HepG2 (cell line): ENCODE data around the gene RHCE. TPM values are rescaled to one million over a fixed set of nuclear protein-coding genes. Genes with fewer than 3 reads are reported as not detected.
"Not testable (repeated sequence)": the region's sequence is repeated elsewhere in the genome, so short reads cannot be mapped to it uniquely, and the experiment has no call there.

ENCODE experiments used
- ATAC-seq: fragments of 200-7000 bp; cut with Tn5 transposase; 3 replicates; pipeline ENCODE4 v1.9.1; 2020; ENCODE audit warnings: mild to moderate bottlenecking, moderate library complexity
- BruUV-seq: library from RNA; stranded (reverse); fragments of 400-500 nt; replicated peaks from 2 replicates; lab custom pipeline; 2021; lab: Mats Ljungman, UMichigan
- CTCF ChIA-PET: fragments of 300-600 bp; formaldehyde crosslinking; extraction: SDS; loops from one replicate; lab custom pipeline; 2021; ENCODE audit warnings: low total read pairs, inconsistent platforms, low intra/inter-chr PET ratio; lab: Yijun Ruan, JAX
- POLR2A ChIA-PET: fragments of 350-600 bp; sonication (Branson Sonifier 250); formaldehyde crosslinking; loops from one replicate; lab custom pipeline; 2020; ENCODE audit warnings: antibody characterized with exemption, inconsistent platforms; lab: Yijun Ruan, JAX
- DNase-seq: peaks from one replicate; pipeline ENCODE4 v3.0.0-alpha.2; 2015; ENCODE audit warnings: low spot score
- FAIRE-seq: peaks from 3 replicates; lab custom pipeline; 2011; peaks lifted over from hg19 to GRCh38; lab: Jason Lieb, UNC
- H2AFZ ChIP-seq: one replicate; pipeline ENCODE4 v1.6.1; 2011; ENCODE audit warnings: low read length, inconsistent platforms
- H3K27ac ChIP-seq: fragments of 300-600 bp; 3 replicates; pipeline ENCODE4 v1.8.0; 2011; ENCODE audit warnings: mixed run types, mild to moderate bottlenecking, mixed read lengths, low read length, inconsistent platforms; ENCODE audit not compliant: insufficient read depth; ENCODE audit errors: extremely low read length
- H3K27me3 ChIP-seq, 2 experiments: fragments of 200-600 bp in 1 of 2; 2 replicates in 1 of 2; 3 replicates in 1 of 2; pipeline versions ENCODE4 v1.6.0 to v1.8.0; 2011; ENCODE audit warnings: low read length in 2 of 2, mild to moderate bottlenecking in 2 of 2, moderate library complexity in 2 of 2, inconsistent platforms in 1 of 2; ENCODE audit not compliant: insufficient read depth in 2 of 2, control insufficient read depth in 1 of 2
- H3K36me3 ChIP-seq, 2 experiments: fragments of 200-600 bp in 1 of 2; replicated peaks in 1 of 2; 2 replicates in 1 of 2; 3 replicates in 1 of 2; pipeline versions ENCODE4 v1.5.1 to v1.8.0; 2011; ENCODE audit warnings: low read length in 2 of 2, inconsistent platforms in 1 of 2; ENCODE audit not compliant: insufficient read depth in 2 of 2, control insufficient read depth in 1 of 2
- H3K4me1 ChIP-seq: 2 replicates; pipeline ENCODE4 v1.5.1; 2012; ENCODE audit warnings: low read length, inconsistent platforms; ENCODE audit not compliant: insufficient read depth
- H3K4me2 ChIP-seq: 2 replicates; pipeline ENCODE4 v1.6.0; 2011; ENCODE audit warnings: low read depth, low read length, inconsistent platforms
- H3K4me3 ChIP-seq, 3 experiments: fragments of 200-600 bp in 1 of 3; sonication (generic), shearing (Covaris generic) in 1 of 3; replicated peaks in 1 of 3; 2 replicates each; pipeline ENCODE4 v1.5.1; 2011 to 2016; ENCODE audit warnings: low read length in 3 of 3, inconsistent platforms in 2 of 3, low read depth in 2 of 3, mild to moderate bottlenecking in 2 of 3, control low read depth in 1 of 3, mixed read lengths in 1 of 3; ENCODE audit not compliant: insufficient read depth in 1 of 3
- H3K79me2 ChIP-seq: one replicate; pipeline ENCODE4 v1.6.1; 2011; ENCODE audit warnings: low read length, inconsistent platforms; ENCODE audit not compliant: insufficient read depth
- H3K9ac ChIP-seq: 2 replicates; pipeline ENCODE4 v1.6.0; 2011; ENCODE audit warnings: mild to moderate bottlenecking, low read depth, low read length, inconsistent platforms; ENCODE audit not compliant: insufficient read depth
- H3K9me3 ChIP-seq: 2 replicates; pipeline ENCODE4 v1.5.1; 2012; ENCODE audit warnings: mild to moderate bottlenecking, low read length
- H4K20me1 ChIP-seq: 2 replicates; pipeline ENCODE4 v1.6.0; 2011; ENCODE audit warnings: inconsistent platforms, mild to moderate bottlenecking, low read length, moderate library complexity; ENCODE audit not compliant: insufficient read depth
- WGBS: methylation state at CpG from one replicate; pipeline ENCODE4 v1.1.6; 2017; ENCODE audit warnings: low lambda C conversion rate; 5-methylcytosine and 5-hydroxymethylcytosine counted together
- in situ Hi-C: cut with HindIII; loops from 2 replicates; pipeline ENCODE4 v1.10.0; 2017; ENCODE audit warnings: low pct_unique_long_range_greater_than_20kb; ENCODE audit not compliant: extremely low pct_ligation_motif_present
- intact Hi-C: fragments of 100-400 bp; cut with micrococcal nuclease; formaldehyde crosslinking; loops from one replicate; pipeline ENCODE4 v1.10.0; 2022; ENCODE audit not compliant: unreplicated experiment
- polyA plus RNA-seq, 8 experiments: library from polyadenylated mRNA; depleted of rRNA in 3 of 8; stranded (reverse) in 7 of 8; unstranded in 1 of 8; fragments of >200 nt; fragmentation: Illumina TruSeq in 4 of 8; extraction: Trizol in 4 of 8; gene quantifications; 2 replicates each; pipeline versions ENCODE4 v1.2.1 to v1.2.3, GENCODE V29; 2011 to 2016; ENCODE audit warnings: low read depth in 4 of 8, missing spikeins in 1 of 8, mixed read lengths in 1 of 8; ENCODE audit not compliant: insufficient read depth in 1 of 8
- total RNA-seq, 5 experiments: library from RNA; depleted of rRNA; stranded (reverse); fragments of >200 nt; fragmentation: Illumina TruSeq; extraction: Trizol; gene quantifications; 2 replicates each; pipeline ENCODE4 v1.2.3, GENCODE V29; 2016; ENCODE audit warnings: low read depth in 1 of 5

RHCE gene
- total and polyA plus RNA-seq, 2 of the 13 experiments (the other 11 are each of a cell fraction or from before 2014, with no cell fraction given), result 0.30 TPM; not detected in 1

DNA sequence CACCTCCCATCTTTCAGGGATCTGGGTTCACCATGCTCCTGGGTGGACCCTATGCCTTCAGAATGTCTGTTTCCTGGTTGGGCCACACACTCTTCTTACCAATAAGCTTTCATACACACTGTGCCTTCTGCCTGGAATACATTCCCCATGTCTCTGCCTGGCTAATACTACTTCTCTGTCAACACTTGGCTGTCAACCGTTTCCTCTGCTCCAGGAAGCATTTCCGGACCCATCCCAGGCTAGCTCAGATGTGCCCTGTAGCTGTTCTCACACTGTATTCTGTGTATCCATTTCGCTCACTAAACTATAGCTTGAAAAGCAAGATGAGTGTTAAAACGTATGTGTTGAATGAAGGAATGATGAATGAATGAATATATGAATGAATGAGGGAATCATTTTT lies 33.5 kb downstream of the RHCE start:
- FAIRE-seq, H3K9me3 ChIP-seq, intact Hi-C loops, H3K79me2 ChIP-seq, ATAC-seq, POLR2A ChIA-PET, H3K27me3 ChIP-seq, in situ Hi-C loops, DNase-seq, H3K9ac ChIP-seq, BruUV-seq, H3K4me1 ChIP-seq, H2AFZ ChIP-seq, H3K4me2 ChIP-seq, H3K36me3 ChIP-seq, CTCF ChIA-PET, H3K27ac ChIP-seq, H3K4me3 ChIP-seq, H4K20me1 ChIP-seq: not testable (repeated sequence)
- WGBS, result 34% methylated on average over 4 of the region's 4 CpGs

- BruUV-seq, H3K36me3 ChIP-seq, H3K9ac ChIP-seq, in situ Hi-C loops, H4K20me1 ChIP-seq, H3K27me3 ChIP-seq, intact Hi-C loops, H2AFZ ChIP-seq, H3K4me2 ChIP-seq, POLR2A ChIA-PET, CTCF ChIA-PET, DNase-seq, H3K4me3 ChIP-seq, H3K79me2 ChIP-seq, FAIRE-seq, H3K9me3 ChIP-seq, H3K27ac ChIP-seq, H3K4me1 ChIP-seq, ATAC-seq: not testable (repeated sequence)
- WGBS, result no CpG with 5 or more reads among the region's 1 CpG
Observed at GRCh38 chr1:25383875-25384274, 36.8 kb downstream of the RHCE start.

DNA sequence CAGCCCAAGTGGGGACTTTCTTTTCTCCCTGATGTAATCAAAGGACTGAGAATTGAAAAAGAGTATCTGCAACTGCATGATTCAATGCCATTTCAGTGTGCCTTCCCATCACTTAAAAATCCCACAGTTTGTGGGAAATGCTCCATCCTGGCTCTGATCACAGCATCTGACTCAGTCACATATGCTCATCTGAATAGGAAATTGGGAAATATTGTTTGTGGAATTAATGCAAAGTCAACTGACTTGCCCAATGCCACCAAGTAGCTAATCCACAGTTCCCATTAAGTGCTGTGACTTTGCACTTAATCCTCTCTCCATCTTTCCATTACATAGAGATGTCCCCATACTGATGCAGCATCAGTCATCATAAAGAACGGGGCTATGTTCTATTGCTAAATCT lies 37.5 kb downstream of the RHCE start:
- not testable (repeated sequence) for FAIRE-seq, BruUV-seq, ATAC-seq

GRCh38 chr1:25382543-25382942 lies 38.1 kb downstream of the RHCE start:
- H3K4me3 ChIP-seq, H3K4me2 ChIP-seq, in situ Hi-C loops, DNase-seq, H3K36me3 ChIP-seq, H3K79me2 ChIP-seq, intact Hi-C loops, H3K9ac ChIP-seq, POLR2A ChIA-PET, H3K4me1 ChIP-seq, BruUV-seq, H3K9me3 ChIP-seq, FAIRE-seq, H4K20me1 ChIP-seq, H3K27ac ChIP-seq, H3K27me3 ChIP-seq, ATAC-seq, H2AFZ ChIP-seq, CTCF ChIA-PET: not testable (repeated sequence)
- 33% methylated on average over 1 of the region's 1 CpG for WGBS

More for the DNA sequence above, 37.5 kb downstream of the RHCE start:
- WGBS, result 5% methylated on average over 1 of the region's 1 CpG
- intact Hi-C loops, POLR2A ChIA-PET, H3K4me2 ChIP-seq, H3K4me1 ChIP-seq, H3K36me3 ChIP-seq, H3K79me2 ChIP-seq, DNase-seq, H3K27ac ChIP-seq, H3K27me3 ChIP-seq, in situ Hi-C loops, H3K9me3 ChIP-seq, H2AFZ ChIP-seq, H3K4me3 ChIP-seq, CTCF ChIA-PET, H4K20me1 ChIP-seq, H3K9ac ChIP-seq: not testable (repeated sequence)
